GM12878 (cell line): ENCODE results near the gene FHL1.

Source experiments
- E2F8 ChIP-seq: fragments of 450-650 bp; IDR thresholded peaks from 2 replicates; pipeline ENCODE4 v1.6.1; 2018; ENCODE audit warnings: mild to moderate bottlenecking, low read depth, moderate library complexity; ENCODE audit not compliant: partially characterized antibody
- ELK1 ChIP-seq: IDR thresholded peaks from 2 replicates; pipeline ENCODE4 v1.6.1; 2012; ENCODE audit warnings: low read depth, low read length, improper control_type of control experiment
- MAX ChIP-seq: IDR thresholded peaks from 2 replicates; pipeline ENCODE4 v1.6.1; 2012; ENCODE audit warnings: low read depth, low read length, improper control_type of control experiment
- PBX3 ChIP-seq: IDR thresholded peaks from 2 replicates; pipeline ENCODE4 v1.6.1; 2011; ENCODE audit warnings: mild to moderate bottlenecking, low read depth, low read length, moderate library complexity; ENCODE audit not compliant: insufficient replicate concordance
- RAD21 ChIP-seq: IDR thresholded peaks from 2 replicates; pipeline ENCODE4 v1.6.1; 2011; ENCODE audit warnings: mild to moderate bottlenecking, low read depth, low read length, moderate library complexity; ENCODE audit not compliant: insufficient read depth
- RAD51 ChIP-seq: fragments of 450-650 bp; IDR thresholded peaks from 2 replicates; pipeline ENCODE4 v1.6.1; 2016; ENCODE audit warnings: moderate library complexity, mild to moderate bottlenecking, inconsistent platforms
- RB1 ChIP-seq: fragments of 450-650 bp; formaldehyde crosslinking; IDR thresholded peaks from 2 replicates; pipeline ENCODE4 v1.6.1; 2017; ENCODE audit warnings: mild to moderate bottlenecking, borderline replicate concordance

GRCh38 chrX:136143711-136144110 lies 3.6 kb upstream of the FHL1 start:
- TF ChIP-seq E2F8 (no peak), RAD51 (no peak), ELK1 (no peak), RAD21 (no peak), RB1 (no peak), MAX (no peak), PBX3 (no peak)
